ENCODE data around the gene C7orf25. TPM values are rescaled to one million over a fixed set of nuclear protein-coding genes. Genes with fewer than 3 reads are reported as not detected.
A peak's percentile ranks its signal among the peaks of the same experiment; 100 is the strongest.
"Not testable (repeated sequence)": the region's sequence is repeated elsewhere in the genome, so short reads cannot be mapped to it uniquely, and the experiment has no call there.

Gene C7orf25
- total and polyA plus RNA-seq, 5 experiments from 2014 or later = 1.9 to 8.0 (median 3.3) TPM

DNA sequence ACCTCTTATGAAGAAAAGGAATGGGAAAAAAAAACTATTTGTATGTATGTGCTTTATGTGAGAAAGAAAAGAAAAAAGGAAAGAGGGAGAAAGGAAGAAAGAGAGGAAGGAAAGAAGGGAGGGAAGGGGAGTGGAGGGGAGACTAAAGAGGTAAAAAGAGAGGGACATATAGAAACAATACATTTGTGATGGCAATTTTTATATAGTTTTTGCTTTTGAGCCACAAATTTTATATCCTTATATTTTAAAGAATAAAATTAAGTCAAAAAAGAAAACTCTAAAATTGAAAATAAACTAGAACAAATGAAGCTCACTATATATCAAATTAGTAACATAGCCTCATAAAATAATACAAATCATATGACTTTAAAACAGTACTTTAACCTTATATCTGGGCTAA is 11.0 kb downstream of the C7orf25 start:
- POLR2A ChIA-PET = no interaction called here

GRCh38 chr7:42893346-42894240 is 18.3 kb downstream of the C7orf25 start:
- H3K27me3 Mint-ChIP-seq = peaks cover 0 to 4% (median 0%) of the 10 kb centered on the region in 5 donors
- no peak for ATAC-seq
- no peak for DNase-seq
- POLR2A ChIA-PET = interaction anchor here (0.5 kb wide), 1 partner anchor 31 kb away, joined by 5 read pairs; no protein-coding TSS in a partner anchor
- peaks cover 7 to 38% (median 26%) of the 10 kb centered on the region in 3 donors for H3K36me3 Mint-ChIP-seq
- H3K9me3 Mint-ChIP-seq = peaks cover 7 to 48% (median 23%) of the 10 kb centered on the region in 9 donors
- peaks cover 6 to 9% (median 7%) of the 10 kb centered on the region in 4 donors for H3K4me1 Mint-ChIP-seq
- H3K4me3 Mint-ChIP-seq = peak overlapping the region in 1 of 10 donors; percentile 14
- no peak overlapping the region for H3K27ac Mint-ChIP-seq

More for the DNA sequence above, 11.0 kb downstream of the C7orf25 start:
- ATAC-seq = no peak
- Mint-ChIP-seq H3K27me3 (peaks cover 0 to 4% (median 0%) of the 10 kb centered on the region in 5 donors), H3K4me1 (peaks cover 0 to 3% (median 0%) of the 10 kb centered on the region in 4 donors), H3K36me3 (peaks cover 0 to 22% (median 8%) of the 10 kb centered on the region in 3 donors), H3K27ac (peak overlapping the region in 1 of 10 donors; percentile 43), H3K9me3 (peaks cover 3 to 27% (median 8%) of the 10 kb centered on the region in 9 donors), H3K4me3 (no peak overlapping the region)
- DNase-seq = no peak

DNA sequence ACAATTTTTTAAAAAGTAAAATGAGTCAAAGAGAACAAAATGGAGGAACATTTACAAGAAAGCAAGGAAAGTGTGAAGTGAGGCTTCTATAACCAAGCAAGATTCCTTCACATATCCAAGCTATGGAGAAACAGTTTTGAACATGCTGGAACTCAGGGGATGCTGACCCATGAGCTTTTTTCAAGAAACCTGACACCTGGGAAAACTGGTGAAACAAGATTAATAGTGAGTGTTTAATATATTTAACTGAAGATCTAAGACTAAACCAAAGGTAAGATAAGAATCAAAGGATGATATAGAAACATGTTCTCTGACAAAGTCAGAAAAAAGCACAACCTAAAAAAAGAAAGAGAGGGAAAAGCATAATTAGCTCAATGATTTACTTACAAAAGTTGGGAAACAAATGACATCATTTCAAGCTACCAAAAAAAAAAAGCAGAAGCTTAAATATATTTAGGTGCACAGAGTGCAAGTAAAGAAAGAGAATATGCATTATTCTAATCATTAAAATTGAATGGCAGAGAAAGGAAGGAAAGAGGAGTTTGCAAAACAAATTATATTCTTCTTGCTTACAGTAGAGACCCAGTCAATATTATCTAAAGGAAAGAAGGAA is 24.9 kb downstream of the C7orf25 start:
- POLR2A ChIA-PET = interaction anchor here (0.8 to 3.3 kb wide), 4 partner anchors 9 to 699 kb away, joined by 3 to 22 read pairs (median 4); partner anchors contain the start of genes MRPL32 and PSMA2
- Mint-ChIP-seq H3K9me3 (no peaks in the 10 kb centered on the region), H3K4me1 (peaks cover 18 to 24% (median 23%) of the 10 kb centered on the region in 4 donors), H3K4me3 (peak overlapping the region; percentile 58 to 94 (median 92)), H3K27ac (peak overlapping the region; percentile 55 to 98 (median 96)), H3K36me3 (no peaks in the 10 kb centered on the region), H3K27me3 (no peaks in the 10 kb centered on the region)
- ATAC-seq (no peak), DNase-seq (no peak)

- ATAC-seq = no peak
- no peak for DNase-seq
- Mint-ChIP-seq H3K27me3 (no peaks in the 10 kb centered on the region), H3K27ac (peak overlapping the region in 2 of 10 donors; percentile 14 to 52), H3K36me3 (no peaks in the 10 kb centered on the region), H3K4me1 (peaks cover 18 to 24% (median 23%) of the 10 kb centered on the region in 4 donors), H3K9me3 (no peaks in the 10 kb centered on the region), H3K4me3 (peak overlapping the region in 1 of 10 donors; percentile 4)
- POLR2A ChIA-PET = interaction anchor here (0.8 kb wide), 1 partner anchor 700 kb away, joined by 3 read pairs; no protein-coding TSS in a partner anchor
Measured at GRCh38 chr7:42886129-42886528, 25.7 kb downstream of the C7orf25 start.

GRCh38 chr7:42885183-42885582 is 26.7 kb downstream of the C7orf25 start:
- H3K4me3 Mint-ChIP-seq, H3K27me3 Mint-ChIP-seq, H3K27ac Mint-ChIP-seq, DNase-seq, H3K9me3 Mint-ChIP-seq, ATAC-seq, H3K36me3 Mint-ChIP-seq, POLR2A ChIA-PET: not testable (repeated sequence)
- peaks cover 18 to 24% (median 23%) of the 10 kb centered on the region in 4 donors for H3K4me1 Mint-ChIP-seq

DNA sequence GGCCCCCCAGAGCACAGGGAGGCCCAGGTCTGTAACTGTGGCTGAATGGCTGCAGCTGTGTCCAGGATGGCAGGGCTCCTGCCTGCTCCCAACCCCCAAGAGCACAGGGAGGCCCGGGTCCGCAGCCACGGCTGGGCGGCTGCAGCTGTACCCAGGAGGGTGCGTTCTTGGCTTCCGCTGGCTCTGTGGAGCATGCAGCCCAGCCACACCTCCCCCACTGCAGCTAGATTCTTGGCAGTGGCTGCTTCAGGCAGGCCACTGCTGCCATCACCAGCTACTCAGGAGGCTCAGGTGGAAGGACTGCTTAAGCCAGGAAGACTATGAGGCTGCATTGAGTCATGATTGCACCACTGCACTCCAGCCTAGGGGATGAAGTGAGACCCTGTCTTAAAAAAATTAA is 27.9 kb downstream of the C7orf25 start:
- H3K27me3 Mint-ChIP-seq = no peaks in the 10 kb centered on the region
- no peak overlapping the region for H3K27ac Mint-ChIP-seq
- H3K4me1 Mint-ChIP-seq = peaks cover 15 to 21% (median 19%) of the 10 kb centered on the region in 4 donors
- no peaks in the 10 kb centered on the region for H3K9me3 Mint-ChIP-seq
- H3K4me3 Mint-ChIP-seq = no peak overlapping the region
- DNase-seq (no peak), ATAC-seq (no peak)
- POLR2A ChIA-PET = interaction anchor here (0.6 kb wide), 1 partner anchor 983 kb away, joined by 4 read pairs; no protein-coding TSS in a partner anchor
- no peaks in the 10 kb centered on the region for H3K36me3 Mint-ChIP-seq

DNA sequence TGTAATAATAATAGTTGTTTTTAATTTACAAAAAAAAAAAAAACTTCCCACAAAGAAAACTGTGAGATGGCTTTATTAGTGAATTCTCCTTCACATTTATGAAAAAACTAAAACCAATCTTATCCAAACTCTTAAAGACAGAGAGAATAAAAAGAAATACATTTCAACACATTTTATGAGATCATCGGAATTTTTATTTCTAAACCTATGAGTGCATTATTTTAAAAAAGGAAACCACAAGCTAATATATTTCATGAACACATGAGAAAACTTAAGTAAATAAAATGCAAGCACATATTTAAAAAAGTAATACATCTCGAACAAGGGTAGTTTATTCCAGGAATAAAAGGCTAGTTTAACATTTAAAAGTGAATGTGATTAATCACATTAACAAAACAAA is 31.5 kb downstream of the C7orf25 start:
- Mint-ChIP-seq H3K36me3 (no peaks in the 10 kb centered on the region), H3K9me3 (no peaks in the 10 kb centered on the region), H3K27me3 (peaks cover 0 to 2% (median 0%) of the 10 kb centered on the region in 5 donors), H3K27ac (no peak overlapping the region), H3K4me3 (no peak overlapping the region), H3K4me1 (no peaks in the 10 kb centered on the region)
- ATAC-seq (no peak), DNase-seq (no peak)
- POLR2A ChIA-PET = no interaction called here

- POLR2A ChIA-PET = no interaction called here
- no peaks in the 10 kb centered on the region for H3K36me3 Mint-ChIP-seq
- no peak overlapping the region for H3K4me3 Mint-ChIP-seq
- no peaks in the 10 kb centered on the region for H3K9me3 Mint-ChIP-seq
- peaks cover 0 to 7% (median 0%) of the 10 kb centered on the region in 5 donors for H3K27me3 Mint-ChIP-seq
- no peak for DNase-seq
- no peak overlapping the region for H3K27ac Mint-ChIP-seq
- ATAC-seq = no peak
- no peaks in the 10 kb centered on the region for H3K4me1 Mint-ChIP-seq
Measured at GRCh38 chr7:42878303-42878702, 33.6 kb downstream of the C7orf25 start.

DNA sequence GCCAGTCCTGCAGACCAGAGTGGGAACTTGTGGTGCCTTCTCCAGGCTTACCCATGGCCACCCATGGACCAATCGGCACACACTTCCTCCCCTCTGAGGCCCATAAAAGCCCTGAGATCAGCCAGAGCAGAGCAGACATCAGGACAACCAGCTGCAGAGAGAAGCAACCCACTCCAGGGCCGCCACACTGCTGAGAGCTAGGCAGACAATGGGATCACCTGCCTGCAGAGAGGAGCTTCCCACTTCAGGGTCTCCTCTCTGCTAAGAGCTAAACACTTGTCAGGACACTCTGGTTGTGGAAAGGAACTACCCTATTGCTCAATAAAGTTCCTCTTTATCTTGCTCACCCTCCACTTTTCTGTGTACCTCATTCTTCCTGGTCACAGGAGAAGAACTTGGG is 34.0 kb downstream of the C7orf25 start:
- POLR2A ChIA-PET = interaction anchor here (1.1 kb wide), 1 partner anchor 9 kb away, joined by 4 read pairs; no protein-coding TSS in a partner anchor
- DNase-seq (no peak), ATAC-seq (no peak)
- Mint-ChIP-seq H3K27ac (no peak overlapping the region), H3K36me3 (no peaks in the 10 kb centered on the region), H3K27me3 (peaks cover 0 to 11% (median 0%) of the 10 kb centered on the region in 5 donors), H3K4me1 (no peaks in the 10 kb centered on the region), H3K4me3 (no peak overlapping the region), H3K9me3 (no peaks in the 10 kb centered on the region)

DNA sequence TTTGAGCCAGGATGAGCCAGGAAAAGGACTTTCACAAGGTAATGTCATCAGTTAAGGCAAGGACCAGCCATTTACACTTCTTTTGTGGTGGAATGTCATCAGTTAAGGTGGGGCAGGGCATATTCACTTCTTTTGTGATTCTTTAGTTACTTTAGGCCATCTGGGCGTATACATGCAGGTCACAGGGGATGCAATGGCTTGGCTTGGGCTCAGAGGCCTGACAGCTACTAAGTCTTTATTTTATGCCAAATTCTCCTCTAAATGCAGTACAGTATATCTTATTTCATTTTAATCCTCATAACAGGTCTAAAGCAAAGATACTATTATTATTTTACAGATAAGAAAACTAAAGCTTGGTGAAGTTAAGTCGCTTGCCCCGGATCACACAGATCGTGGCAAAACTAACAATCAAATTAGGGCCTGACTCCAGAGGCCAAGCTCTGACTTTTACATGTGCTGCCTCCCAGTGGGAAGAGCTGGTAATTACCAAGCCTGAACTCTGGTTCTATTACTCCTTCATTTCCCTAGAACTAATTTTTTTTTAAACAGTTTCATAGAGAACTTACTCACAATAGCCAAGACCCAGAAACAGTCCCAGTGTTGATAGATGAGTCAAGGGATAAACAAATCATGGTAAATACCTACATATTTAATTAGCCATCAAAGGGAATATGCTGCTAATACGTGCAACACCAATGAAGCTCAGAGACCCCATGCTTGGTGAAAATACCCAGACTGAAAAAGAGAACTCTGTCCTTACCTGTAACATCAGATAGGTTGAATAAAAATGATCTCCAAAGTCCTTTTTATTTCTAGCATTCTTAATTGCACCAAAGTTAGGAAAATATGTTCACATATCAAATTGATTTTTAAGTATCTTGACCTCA is 35.4 kb downstream of the C7orf25 start:
- POLR2A ChIA-PET = no interaction called here
- Mint-ChIP-seq H3K27ac (no peak overlapping the region), H3K9me3 (no peaks in the 10 kb centered on the region), H3K4me3 (no peak overlapping the region), H3K36me3 (no peaks in the 10 kb centered on the region), H3K4me1 (peaks cover 0 to 3% (median 0%) of the 10 kb centered on the region in 4 donors), H3K27me3 (peaks cover 0 to 18% (median 0%) of the 10 kb centered on the region in 5 donors)
- peak; percentile 53 to 68 for ATAC-seq
- DNase-seq = peak in 7 of 10 donors; percentile 26 to 47 (median 34)

DNA sequence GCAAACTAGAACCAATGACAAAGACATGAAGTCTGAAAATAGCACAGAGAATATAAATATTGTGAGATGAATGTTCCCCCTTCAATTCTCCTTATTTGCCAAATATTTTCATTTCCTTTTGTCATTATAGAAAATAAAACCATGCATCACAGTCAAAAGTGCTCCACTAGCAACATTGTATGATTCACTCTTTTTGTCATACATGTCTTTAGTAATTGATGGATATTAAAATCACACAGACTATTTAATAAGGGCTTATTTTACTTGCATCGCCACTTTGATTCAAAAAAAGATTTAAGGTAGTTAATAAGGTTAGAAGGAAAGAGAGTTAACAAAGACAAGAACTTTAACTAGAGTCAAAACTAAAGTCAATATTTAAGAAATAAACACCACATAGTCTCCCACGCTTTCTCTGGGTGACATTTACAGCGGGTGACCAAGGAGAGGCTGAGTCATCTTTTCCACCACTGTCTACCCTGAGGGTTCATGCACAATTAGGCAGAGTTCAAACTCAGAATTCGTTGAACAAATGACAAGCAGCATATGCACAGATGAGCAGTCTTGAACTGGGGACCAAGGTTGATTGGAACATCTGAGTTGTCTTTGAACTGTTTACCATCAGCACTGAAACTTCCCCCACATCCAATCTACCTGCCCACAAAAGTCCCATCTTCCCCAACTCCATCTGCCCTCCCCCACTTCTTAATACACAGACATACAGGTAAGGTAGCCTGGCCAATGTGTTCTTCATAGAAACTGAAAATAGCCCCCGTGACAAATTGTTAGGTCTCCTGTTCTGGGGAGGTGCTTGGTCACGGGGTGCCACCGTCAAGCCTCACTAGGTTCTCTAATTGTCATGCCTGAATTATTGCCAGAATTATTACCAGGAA is 42.5 kb downstream of the C7orf25 start:
- H3K36me3 Mint-ChIP-seq = peaks cover 2 to 3% (median 3%) of the 10 kb centered on the region in 3 donors
- H3K4me3 Mint-ChIP-seq = no peak overlapping the region
- ATAC-seq = no peak
- no peak for DNase-seq
- H3K27ac Mint-ChIP-seq = no peak overlapping the region
- POLR2A ChIA-PET = no interaction called here
- H3K9me3 Mint-ChIP-seq = peaks cover 2 to 19% (median 9%) of the 10 kb centered on the region in 9 donors
- H3K4me1 Mint-ChIP-seq = peaks cover 0 to 3% (median 0%) of the 10 kb centered on the region in 4 donors
- peaks cover 3 to 18% (median 15%) of the 10 kb centered on the region in 5 donors for H3K27me3 Mint-ChIP-seq

Data from naive thymus-derived CD8-positive, alpha-beta T cell (primary cell).